Esophagus squamous epithelium (tissue), 4 donors: Measurements from ENCODE around the gene WAPL.

Experiments
- POLR2A ChIP-seq, 4 donors: fragments of 450-650 bp; IDR thresholded peaks; one replicate each; pipeline ENCODE4 v1.6.1; 2017; ENCODE audit warnings: antibody characterized with exemption in 4 of 4, mild to moderate bottlenecking in 4 of 4, moderate library complexity in 3 of 4
- TF ChIP-seq, protein P1 (sequence below), 6 experiments: fragments of 450-650 bp in 4 of 6; fragments of 200-600 bp in 2 of 6; sonication (generic) in 2 of 6; IDR thresholded peaks; one replicate each; pipeline ENCODE4 v1.5.1; 2016 to 2019; ENCODE audit warnings: antibody characterized with exemption in 6 of 6, mild to moderate bottlenecking in 4 of 6, moderate library complexity in 4 of 6

DNA sequence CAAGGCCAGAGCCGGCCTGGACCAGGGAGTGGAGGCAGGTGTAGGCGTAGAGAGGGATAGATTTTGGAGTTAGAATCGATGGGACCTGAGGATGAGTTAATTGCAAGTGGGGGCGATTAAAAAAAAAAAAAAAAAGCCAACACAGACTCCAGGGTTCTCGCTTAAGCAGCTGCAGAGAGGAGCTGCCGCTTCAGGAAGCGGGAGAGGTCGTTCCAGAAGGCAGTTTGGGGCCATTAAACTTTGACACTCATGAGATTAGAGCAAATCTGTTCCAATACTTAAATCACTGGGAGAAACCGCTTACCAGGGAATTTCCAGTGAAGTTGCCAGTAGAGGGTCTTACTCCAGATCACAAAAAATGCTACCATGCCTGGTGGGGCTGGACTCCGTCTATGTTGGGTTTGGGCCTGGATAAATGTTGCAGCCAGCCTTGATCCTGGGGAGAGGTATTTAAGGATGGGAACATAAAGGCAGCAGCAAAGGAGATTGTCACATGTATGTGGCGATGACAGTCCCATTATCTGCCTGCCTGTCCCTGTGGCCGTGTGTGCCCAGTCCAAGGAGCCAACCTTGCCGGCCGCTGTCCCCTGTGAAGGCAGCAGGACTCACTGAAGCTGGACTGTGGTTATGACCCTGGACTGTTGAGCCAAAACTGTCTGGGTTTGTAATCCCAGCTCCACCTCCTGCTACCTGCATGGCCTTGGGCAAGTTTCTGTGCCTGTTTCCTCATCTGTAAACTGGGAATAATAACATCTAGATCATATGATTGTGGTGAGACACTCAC is 131.1 kb downstream of the WAPL start:
- TF ChIP-seq, protein P1, sequence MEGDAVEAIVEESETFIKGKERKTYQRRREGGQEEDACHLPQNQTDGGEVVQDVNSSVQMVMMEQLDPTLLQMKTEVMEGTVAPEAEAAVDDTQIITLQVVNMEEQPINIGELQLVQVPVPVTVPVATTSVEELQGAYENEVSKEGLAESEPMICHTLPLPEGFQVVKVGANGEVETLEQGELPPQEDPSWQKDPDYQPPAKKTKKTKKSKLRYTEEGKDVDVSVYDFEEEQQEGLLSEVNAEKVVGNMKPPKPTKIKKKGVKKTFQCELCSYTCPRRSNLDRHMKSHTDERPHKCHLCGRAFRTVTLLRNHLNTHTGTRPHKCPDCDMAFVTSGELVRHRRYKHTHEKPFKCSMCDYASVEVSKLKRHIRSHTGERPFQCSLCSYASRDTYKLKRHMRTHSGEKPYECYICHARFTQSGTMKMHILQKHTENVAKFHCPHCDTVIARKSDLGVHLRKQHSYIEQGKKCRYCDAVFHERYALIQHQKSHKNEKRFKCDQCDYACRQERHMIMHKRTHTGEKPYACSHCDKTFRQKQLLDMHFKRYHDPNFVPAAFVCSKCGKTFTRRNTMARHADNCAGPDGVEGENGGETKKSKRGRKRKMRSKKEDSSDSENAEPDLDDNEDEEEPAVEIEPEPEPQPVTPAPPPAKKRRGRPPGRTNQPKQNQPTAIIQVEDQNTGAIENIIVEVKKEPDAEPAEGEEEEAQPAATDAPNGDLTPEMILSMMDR (IDR thresholded peaks at IDR 0.05) = no peak
- TF ChIP-seq POLR2A (IDR thresholded peaks at IDR 0.05) = no peak
